Lower lobe of right lung (tissue), 2 donors: ENCODE results near the gene C13orf46. TPM values are rescaled to one million over a fixed set of nuclear protein-coding genes. Genes with fewer than 3 reads are reported as not detected.
A peak's percentile ranks its signal among the peaks of the same experiment; 100 is the strongest.

Experiments used
- ATAC-seq, 2 donors: fragments of 200-7000 bp; cut with Tn5 transposase; one replicate each; pipeline ENCODE4 v1.9.1; 2020 to 2022; ENCODE audit warnings: mild to moderate bottlenecking in 2 of 2, moderate library complexity in 2 of 2
- DNase-seq: peaks from one replicate; pipeline ENCODE4 v3.0.0-alpha.2; 2020
- H3K27ac ChIP-seq: fragments of 200-600 bp; one replicate; pipeline ENCODE4 v1.8.0; 2022
- H3K27me3 ChIP-seq: fragments of 200-600 bp; one replicate; pipeline ENCODE4 v1.8.0; 2022; ENCODE audit warnings: low read depth
- H3K36me3 ChIP-seq: fragments of 200-600 bp; one replicate; pipeline ENCODE4 v1.8.0; 2022; ENCODE audit warnings: mild to moderate bottlenecking
- H3K4me1 ChIP-seq: fragments of 200-600 bp; one replicate; pipeline ENCODE4 v1.8.0; 2022
- H3K4me3 ChIP-seq: fragments of 200-600 bp; one replicate; pipeline ENCODE4 v1.8.0; 2022; ENCODE audit warnings: mild to moderate bottlenecking
- H3K9me3 ChIP-seq: fragments of 200-600 bp; one replicate; pipeline ENCODE4 v1.8.0; 2022
- intact Hi-C: fragments of 100-400 bp; cut with DNase I; formaldehyde crosslinking; loops from one replicate; pipeline ENCODE4 v1.11.0; 2022
- total RNA-seq: library from RNA; stranded (reverse); fragmentation: NEBNext Ultra II Directional; extraction: Animal tissue kit (Norgen Biotek cat#: 25700); gene quantifications from one replicate; pipeline ENCODE4 v1.2.1, GENCODE V29; 2021
- TF ChIP-seq, protein P1 (sequence below): fragments of 200-600 bp; IDR thresholded peaks from one replicate; pipeline ENCODE4 v1.8.0; 2022; ENCODE audit warnings: antibody characterized with exemption, mild to moderate bottlenecking
- donor health status: DM: no; HTN: yes; CAD: no; lungs with severe emphysema.

The C13orf46 gene
- total RNA-seq, 1 donor from 2014 or later = 14.0 TPM

DNA sequence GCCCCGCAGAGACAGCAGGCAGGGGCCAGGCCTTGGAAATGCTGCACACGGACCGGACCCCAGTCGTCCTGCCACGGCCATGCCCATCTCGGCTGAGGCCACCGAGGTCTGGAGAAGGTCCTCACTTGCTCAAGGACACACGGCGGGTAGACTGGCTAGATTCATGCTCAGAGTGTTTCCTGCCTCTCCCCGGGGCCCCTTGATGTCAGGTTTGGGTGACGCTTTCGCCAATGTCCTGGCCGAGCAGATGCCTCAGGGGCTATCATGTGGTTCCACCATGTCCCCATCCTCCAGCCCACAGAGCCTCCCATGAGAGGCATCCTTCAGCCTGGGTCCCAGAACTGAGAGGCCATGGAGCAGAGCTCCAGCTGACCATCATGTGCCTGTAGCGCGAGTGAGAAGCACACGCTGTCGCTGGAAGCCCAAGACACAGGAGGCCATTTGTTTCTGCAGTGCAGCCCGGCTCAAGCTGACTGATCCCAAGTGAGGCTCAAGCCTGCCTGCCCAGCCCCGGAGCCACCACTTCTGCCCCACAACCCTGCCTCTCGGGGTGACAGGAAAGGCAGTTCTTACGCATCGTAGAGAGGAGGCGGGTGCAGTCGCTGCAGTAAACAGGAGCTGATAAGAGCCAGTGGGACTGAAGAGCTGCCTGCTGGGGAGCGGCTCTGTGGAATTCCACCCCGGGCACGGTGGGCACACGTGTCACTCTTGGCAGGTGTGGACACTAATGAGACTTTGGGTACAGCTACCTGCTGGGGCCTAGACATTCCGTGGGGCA lies 56.1 kb downstream of the C13orf46 start:
- intact Hi-C loops = no loop called here
- ATAC-seq = peak; percentile 64 to 69

DNA sequence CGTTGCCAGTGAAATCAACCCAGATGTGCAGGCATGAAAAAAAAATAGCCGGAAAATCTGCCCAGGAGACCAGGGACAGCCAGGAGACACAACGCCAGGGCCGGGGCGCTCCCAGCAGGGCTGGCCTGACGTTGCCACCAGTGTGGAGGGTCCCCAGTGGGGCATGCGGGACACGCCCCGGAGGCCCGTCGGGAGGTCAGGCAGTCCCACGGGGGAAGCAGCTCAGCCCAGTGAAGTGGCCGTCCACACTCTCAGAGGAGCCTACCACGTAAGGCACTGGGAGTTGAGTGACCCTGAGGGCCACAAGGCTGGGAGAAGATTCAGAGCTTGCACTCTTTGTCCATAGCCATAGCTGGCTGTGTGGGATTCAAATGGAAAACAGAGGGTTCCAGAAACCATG lies 56.8 kb downstream of the C13orf46 start:
- H3K4me1 ChIP-seq = no peaks in the 10 kb centered on the region
- peaks cover 12% of the 10 kb centered on the region for H3K27me3 ChIP-seq
- no peaks in the 10 kb centered on the region for H3K36me3 ChIP-seq
- no peak overlapping the region for H3K27ac ChIP-seq
- no peak for DNase-seq
- TF ChIP-seq, protein P1, sequence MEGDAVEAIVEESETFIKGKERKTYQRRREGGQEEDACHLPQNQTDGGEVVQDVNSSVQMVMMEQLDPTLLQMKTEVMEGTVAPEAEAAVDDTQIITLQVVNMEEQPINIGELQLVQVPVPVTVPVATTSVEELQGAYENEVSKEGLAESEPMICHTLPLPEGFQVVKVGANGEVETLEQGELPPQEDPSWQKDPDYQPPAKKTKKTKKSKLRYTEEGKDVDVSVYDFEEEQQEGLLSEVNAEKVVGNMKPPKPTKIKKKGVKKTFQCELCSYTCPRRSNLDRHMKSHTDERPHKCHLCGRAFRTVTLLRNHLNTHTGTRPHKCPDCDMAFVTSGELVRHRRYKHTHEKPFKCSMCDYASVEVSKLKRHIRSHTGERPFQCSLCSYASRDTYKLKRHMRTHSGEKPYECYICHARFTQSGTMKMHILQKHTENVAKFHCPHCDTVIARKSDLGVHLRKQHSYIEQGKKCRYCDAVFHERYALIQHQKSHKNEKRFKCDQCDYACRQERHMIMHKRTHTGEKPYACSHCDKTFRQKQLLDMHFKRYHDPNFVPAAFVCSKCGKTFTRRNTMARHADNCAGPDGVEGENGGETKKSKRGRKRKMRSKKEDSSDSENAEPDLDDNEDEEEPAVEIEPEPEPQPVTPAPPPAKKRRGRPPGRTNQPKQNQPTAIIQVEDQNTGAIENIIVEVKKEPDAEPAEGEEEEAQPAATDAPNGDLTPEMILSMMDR = no peak
- peaks cover 6% of the 10 kb centered on the region for H3K9me3 ChIP-seq
- no peak for ATAC-seq
- H3K4me3 ChIP-seq = no peak overlapping the region
- intact Hi-C loops = no loop called here

More for the DNA sequence above, 56.1 kb downstream of the C13orf46 start:
- Histone ChIP-seq H3K4me3 (no peak overlapping the region), H3K27ac (no peak overlapping the region), H3K9me3 (peaks cover 12% of the 10 kb centered on the region), H3K27me3 (peaks cover 12% of the 10 kb centered on the region), H3K36me3 (no peaks in the 10 kb centered on the region), H3K4me1 (no peaks in the 10 kb centered on the region)
- DNase-seq = no peak
- TF ChIP-seq, protein P1 = no peak

DNA sequence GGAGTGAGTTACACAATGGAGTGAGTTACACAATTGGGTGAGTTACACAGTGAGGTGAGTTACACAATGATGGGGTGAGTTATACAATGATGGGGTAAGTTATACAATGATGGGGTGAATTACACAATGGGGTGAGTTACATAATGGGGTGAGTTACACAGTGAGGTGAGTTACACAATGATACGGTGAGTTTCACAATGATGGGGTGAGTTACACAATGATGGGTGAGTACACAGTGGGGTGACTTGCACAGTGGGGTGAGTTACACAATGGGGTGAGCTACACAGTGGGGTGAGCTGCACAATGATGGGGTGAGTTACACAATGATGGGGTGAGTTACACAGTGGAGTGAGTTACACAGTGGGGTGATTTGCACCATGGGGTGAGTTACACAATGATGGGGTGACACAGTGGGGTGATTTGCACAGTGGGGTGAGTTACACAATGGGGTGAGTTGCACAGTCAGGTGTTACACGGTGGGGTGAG lies 57.5 kb downstream of the C13orf46 start:
- Histone ChIP-seq H3K36me3 (no peaks in the 10 kb centered on the region), H3K4me1 (no peaks in the 10 kb centered on the region), H3K27ac (no peak overlapping the region), H3K27me3 (peaks cover 12% of the 10 kb centered on the region), H3K4me3 (no peak overlapping the region), H3K9me3 (no peaks in the 10 kb centered on the region)
- intact Hi-C loops = no loop called here
- TF ChIP-seq, protein P1 = no peak
- DNase-seq = no peak
- ATAC-seq = no peak

DNA sequence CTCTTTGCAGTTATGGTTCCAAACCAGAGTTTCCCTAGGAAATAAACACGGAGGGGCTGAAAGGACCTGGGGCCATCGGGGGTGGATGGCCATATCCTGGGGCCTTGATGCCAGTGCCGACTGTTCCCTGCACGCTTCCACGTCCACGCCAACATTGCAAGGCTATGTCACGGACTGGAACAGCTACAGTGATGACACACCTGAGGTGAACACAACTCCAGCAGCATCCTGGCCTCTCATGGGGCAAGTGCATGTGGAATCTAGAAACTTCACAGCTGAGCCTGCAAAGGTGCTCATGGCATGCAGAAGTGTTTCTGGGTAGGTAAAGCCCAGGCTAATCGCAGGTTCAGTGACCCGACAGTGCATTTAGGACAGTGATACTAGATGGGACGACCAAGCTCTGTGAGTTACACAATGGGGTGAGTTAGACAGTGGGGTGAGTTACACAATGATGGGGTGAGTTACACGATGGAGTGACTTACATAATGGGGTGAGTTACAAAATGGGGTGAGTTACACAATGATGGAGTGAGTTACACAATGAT lies 58.0 kb downstream of the C13orf46 start:
- TF ChIP-seq, protein P1 = no peak
- Histone ChIP-seq H3K36me3 (no peaks in the 10 kb centered on the region), H3K4me1 (no peaks in the 10 kb centered on the region), H3K27me3 (peaks cover 12% of the 10 kb centered on the region), H3K27ac (no peak overlapping the region), H3K9me3 (no peaks in the 10 kb centered on the region), H3K4me3 (no peak overlapping the region)
- no peak for DNase-seq
- intact Hi-C loops = no loop called here
- no peak for ATAC-seq

DNA sequence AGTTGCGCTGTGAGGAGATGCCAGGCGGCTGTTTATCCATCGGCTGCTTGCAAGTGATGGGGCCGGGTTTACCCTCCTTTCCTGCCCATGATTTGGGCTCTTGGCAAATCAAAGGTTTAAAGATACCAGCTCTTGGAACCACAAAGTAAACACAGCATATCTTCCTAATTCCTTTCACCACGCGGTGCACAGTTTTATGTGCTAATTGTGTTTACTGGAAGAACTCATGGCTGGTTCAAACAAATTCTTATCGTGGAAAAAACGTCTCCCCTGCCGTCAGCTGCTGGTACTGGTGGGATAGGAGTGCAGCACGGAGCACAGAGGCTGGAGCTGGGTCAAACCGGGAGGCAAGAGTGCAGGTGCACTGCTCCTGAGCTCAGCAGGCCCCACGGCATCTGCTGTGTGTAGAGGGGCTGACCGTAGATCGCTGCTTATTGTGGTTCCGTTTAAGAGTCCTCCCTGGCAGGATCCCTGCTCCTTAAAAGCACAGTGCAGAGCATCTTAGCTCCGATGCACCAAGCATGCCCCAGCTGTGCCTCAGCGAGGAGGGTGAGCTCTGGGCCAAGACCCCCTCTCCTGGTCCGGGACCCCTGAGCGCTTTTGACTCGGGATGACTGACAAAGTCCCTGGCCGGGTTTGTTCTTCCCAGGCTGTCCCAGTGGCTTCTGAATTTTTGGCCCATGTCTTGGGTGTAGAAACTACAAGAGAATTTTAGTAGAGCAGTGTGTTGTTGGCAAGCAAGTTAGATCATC lies 58.7 kb downstream of the C13orf46 start:
- Histone ChIP-seq H3K27ac (no peak overlapping the region), H3K4me1 (no peaks in the 10 kb centered on the region), H3K9me3 (no peaks in the 10 kb centered on the region), H3K27me3 (peaks cover 12% of the 10 kb centered on the region), H3K36me3 (no peaks in the 10 kb centered on the region), H3K4me3 (no peak overlapping the region)
- TF ChIP-seq, protein P1 = no peak
- intact Hi-C loops = no loop called here
- DNase-seq = no peak
- no peak for ATAC-seq
